ENCODE results near the gene VAMP1. TPM values are rescaled to one million over a fixed set of nuclear protein-coding genes. Genes with fewer than 3 reads are reported as not detected.

VAMP1 gene
- total RNA-seq, 1 donor from 2014 or later: 4.8 TPM

DNA sequence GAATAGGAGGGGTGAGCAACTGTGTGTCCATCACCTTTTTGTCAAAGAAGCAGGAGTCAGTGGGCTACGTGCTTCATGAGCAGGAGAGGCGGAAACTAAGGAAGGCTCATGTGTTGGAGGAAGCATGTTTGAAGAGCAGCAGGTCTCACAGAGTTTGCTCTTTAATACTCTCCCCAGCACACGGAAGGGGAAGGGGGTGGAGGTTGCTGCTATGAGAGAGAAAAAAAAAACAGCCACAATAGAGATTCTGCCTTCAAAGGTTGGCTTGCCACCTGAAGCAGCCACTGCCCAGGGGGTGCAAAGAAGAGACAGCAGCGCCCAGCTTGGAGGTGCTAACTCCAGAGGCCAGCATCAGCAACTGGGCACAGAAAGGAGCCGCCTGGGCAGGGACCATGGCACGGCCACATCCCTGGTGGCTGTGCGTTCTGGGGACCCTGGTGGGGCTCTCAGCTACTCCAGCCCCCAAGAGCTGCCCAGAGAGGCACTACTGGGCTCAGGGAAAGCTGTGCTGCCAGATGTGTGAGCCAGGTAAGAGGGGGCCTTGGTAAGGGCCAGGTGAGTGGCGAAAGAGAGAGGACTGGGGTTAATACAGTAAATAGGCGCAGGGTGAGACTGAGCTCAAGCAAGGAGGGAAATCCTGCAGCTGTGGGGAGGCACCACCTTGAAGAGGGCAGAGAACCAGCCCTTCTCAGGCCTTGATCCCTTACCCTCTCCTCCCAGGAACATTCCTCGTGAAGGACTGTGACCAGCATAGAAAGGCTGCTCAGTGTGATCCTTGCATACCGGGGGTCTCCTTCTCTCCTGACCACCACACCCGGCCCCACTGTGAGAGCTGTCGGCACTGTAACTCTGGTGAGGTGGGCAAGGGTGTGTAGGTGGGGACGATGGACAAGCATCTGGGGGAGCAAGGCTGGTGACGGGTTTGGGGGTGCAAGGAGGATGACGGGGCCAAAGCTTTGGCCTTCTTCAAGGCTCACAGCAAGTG is 25.5 kb downstream of the VAMP1 start, which contains the start of gene CD27:
Gene CD27, plus strand, starts transcription at position 252 of the 985 bp plus-strand sequence. Its CDS starts 141 bp downstream, at position 393.
- no peaks in the 10 kb centered on the region for H3K27me3 ChIP-seq (ENCODE audit: control insufficient read depth, insufficient read depth, low read length)
- H3K36me3 ChIP-seq (ENCODE audit: control insufficient read depth, insufficient read depth, low read length): no peaks in the 10 kb centered on the region
- no peak for DNase-seq (ENCODE audit: low read depth)
- TF ChIP-seq, protein P1, sequence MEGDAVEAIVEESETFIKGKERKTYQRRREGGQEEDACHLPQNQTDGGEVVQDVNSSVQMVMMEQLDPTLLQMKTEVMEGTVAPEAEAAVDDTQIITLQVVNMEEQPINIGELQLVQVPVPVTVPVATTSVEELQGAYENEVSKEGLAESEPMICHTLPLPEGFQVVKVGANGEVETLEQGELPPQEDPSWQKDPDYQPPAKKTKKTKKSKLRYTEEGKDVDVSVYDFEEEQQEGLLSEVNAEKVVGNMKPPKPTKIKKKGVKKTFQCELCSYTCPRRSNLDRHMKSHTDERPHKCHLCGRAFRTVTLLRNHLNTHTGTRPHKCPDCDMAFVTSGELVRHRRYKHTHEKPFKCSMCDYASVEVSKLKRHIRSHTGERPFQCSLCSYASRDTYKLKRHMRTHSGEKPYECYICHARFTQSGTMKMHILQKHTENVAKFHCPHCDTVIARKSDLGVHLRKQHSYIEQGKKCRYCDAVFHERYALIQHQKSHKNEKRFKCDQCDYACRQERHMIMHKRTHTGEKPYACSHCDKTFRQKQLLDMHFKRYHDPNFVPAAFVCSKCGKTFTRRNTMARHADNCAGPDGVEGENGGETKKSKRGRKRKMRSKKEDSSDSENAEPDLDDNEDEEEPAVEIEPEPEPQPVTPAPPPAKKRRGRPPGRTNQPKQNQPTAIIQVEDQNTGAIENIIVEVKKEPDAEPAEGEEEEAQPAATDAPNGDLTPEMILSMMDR (IDR thresholded peaks at IDR 0.05; ENCODE audit: insufficient read depth, low read length, poor library complexity, severe bottlenecking): no peak
- H3K4me3 ChIP-seq (ENCODE audit: low read depth, low read length): no peak within 1 kb of the TSS

DNA sequence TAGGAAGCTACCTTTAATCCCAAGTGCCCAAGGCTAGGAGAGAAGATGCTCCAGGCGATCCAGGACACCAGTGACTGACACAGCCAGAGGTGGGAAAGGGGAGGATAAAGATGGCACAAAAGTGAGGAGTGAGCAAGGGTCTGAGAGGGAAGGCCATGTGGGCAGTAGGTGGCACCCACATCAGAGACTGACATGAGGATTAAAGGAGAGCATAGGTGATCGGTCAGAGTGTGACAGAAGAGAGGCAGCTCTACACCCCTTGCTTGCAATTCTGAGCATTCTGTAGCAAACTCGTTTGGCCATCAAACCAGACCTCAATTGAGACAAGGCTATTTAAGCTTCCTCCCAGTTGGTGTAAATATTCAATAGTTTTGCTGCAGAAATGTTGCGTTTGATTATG is 26.4 kb downstream of the VAMP1 start:
- TF ChIP-seq, protein P1 (IDR thresholded peaks at IDR 0.05; ENCODE audit: insufficient read depth, low read length, poor library complexity, severe bottlenecking): no peak
- H3K36me3 ChIP-seq (ENCODE audit: control insufficient read depth, insufficient read depth, low read length): no peaks in the 10 kb centered on the region
- no peak overlapping the region for H3K4me3 ChIP-seq (ENCODE audit: low read depth, low read length)

DNA sequence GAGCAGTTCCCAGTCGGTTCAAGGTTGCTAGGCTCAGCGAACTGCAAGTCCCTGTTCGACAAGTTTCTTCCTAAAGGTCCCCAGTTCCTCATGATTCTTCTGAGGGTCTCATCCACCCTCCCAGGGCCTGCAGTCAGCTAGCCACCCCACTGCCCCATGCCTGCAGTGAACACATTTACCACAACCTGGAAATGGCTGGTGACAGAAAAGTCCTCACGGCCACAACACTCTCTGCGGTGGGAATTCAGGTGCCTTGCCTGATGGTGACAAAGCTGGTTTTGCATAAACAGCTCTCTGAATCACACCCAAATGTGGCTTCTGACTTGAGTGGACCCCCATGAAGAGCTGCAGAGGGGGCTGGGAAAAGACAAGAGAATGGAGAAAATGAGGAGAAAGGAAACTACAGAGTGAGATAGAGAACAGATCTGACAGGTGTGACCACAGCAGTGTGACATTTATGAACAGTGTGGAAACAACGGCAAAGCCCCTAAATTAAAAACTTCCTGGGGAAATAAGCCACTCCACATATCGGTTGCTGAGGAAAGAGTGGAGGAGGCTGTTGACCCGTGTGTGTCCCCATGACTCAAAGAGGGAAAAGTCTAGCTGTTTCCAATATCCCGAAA is 27.0 kb downstream of the VAMP1 start:
- H3K4me3 ChIP-seq (ENCODE audit: low read depth, low read length): no peak overlapping the region
- H3K36me3 ChIP-seq (ENCODE audit: control insufficient read depth, insufficient read depth, low read length): no peaks in the 10 kb centered on the region
- TF ChIP-seq, protein P1 (IDR thresholded peaks at IDR 0.05; ENCODE audit: insufficient read depth, low read length, poor library complexity, severe bottlenecking): no peak
- no peak for DNase-seq (ENCODE audit: low read depth)
- no peaks in the 10 kb centered on the region for H3K27me3 ChIP-seq (ENCODE audit: control insufficient read depth, insufficient read depth, low read length)

More for the DNA sequence above, 26.4 kb downstream of the VAMP1 start:
- no peak for DNase-seq (ENCODE audit: low read depth)
- no peaks in the 10 kb centered on the region for H3K27me3 ChIP-seq (ENCODE audit: control insufficient read depth, insufficient read depth, low read length)

DNA sequence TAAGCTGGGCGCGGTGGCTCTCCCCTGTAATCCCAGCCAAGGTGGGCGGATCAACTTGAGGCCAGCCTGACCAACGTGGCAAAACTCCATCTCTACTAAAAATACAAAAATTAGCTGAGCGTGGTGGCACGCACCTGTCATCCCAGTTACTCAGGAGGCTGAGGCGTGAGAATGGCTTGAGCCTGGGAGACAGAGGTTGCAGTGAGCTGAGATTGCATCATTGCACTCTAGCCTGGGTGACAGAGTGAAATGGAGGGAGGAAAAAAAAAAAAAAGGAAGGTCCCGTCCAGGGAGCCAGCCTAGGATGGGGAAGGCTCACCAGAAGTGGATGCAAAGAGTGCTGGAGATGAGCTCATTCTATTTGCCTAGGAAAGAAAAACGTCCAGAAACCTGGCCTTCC is 27.6 kb downstream of the VAMP1 start:
- TF ChIP-seq, protein P1 (IDR thresholded peaks at IDR 0.05; ENCODE audit: insufficient read depth, low read length, poor library complexity, severe bottlenecking): no peak
- H3K4me3 ChIP-seq (ENCODE audit: low read depth, low read length): no peak overlapping the region
- no peak for DNase-seq (ENCODE audit: low read depth)

DNA sequence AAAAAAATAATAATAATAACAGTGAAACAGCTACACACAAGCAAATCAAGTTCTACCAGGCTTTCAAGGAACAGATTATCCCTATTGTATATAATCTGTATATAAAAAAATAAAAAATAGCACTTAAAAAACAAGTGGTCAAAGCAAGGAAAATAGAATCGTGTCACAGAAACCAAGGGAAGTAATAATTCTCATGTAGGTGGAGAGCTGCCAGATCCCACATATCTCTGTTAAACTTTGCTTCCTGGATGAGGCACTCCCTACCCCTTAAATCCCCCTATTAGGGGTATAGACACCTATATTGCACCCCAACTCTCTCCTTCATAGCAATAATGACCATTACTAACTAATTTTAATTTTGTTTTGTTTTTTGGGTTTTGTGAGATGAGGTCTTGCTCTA is 30.1 kb downstream of the VAMP1 start:
- DNase-seq (ENCODE audit: low read depth): no peak
- H3K36me3 ChIP-seq (ENCODE audit: control insufficient read depth, insufficient read depth, low read length): no peaks in the 10 kb centered on the region
- H3K4me3 ChIP-seq (ENCODE audit: low read depth, low read length): no peak overlapping the region
- TF ChIP-seq, protein P1 (IDR thresholded peaks at IDR 0.05; ENCODE audit: insufficient read depth, low read length, poor library complexity, severe bottlenecking): no peak
- no peaks in the 10 kb centered on the region for H3K27me3 ChIP-seq (ENCODE audit: control insufficient read depth, insufficient read depth, low read length)

More for the DNA sequence above, 27.6 kb downstream of the VAMP1 start:
- Histone ChIP-seq H3K27me3 (ENCODE audit: control insufficient read depth, insufficient read depth, low read length) (no peaks in the 10 kb centered on the region), H3K36me3 (ENCODE audit: control insufficient read depth, insufficient read depth, low read length) (no peaks in the 10 kb centered on the region)
